ENCODE measurements around the gene SMIM20. TPM values are rescaled to one million over a fixed set of nuclear protein-coding genes. Genes with fewer than 3 reads are reported as not detected.

Gene SMIM20
- total RNA-seq, 1 experiment from 2014 or later = 27.0 TPM

GRCh38 chr4:25972984-25973745 is 59.1 kb downstream of the SMIM20 start:
- Histone ChIP-seq H3K9ac (ENCODE audit: low read length) (no peak overlapping the region), H3K9me2 (replicated peaks; ENCODE audit: low read length) (no peaks in the 10 kb centered on the region), H3K4me3 (ENCODE audit: low read length) (no peak overlapping the region), H3K79me2 (ENCODE audit: low read length) (no peaks in the 10 kb centered on the region), H3K4me1 (ENCODE audit: insufficient read depth, low read length) (peaks cover 6% of the 10 kb centered on the region; the same call in 1 of the 2 replicates), H3K36me3 (ENCODE audit: low read depth, low read length) (no peaks in the 10 kb centered on the region), H3K27me3 (ENCODE audit: low read length) (no peaks in the 10 kb centered on the region), H2AFZ (ENCODE audit: low read length) (no peak overlapping the region), H3F3A (ENCODE audit: low read length, unreplicated experiment) (no peaks in the 10 kb centered on the region), H3K4me2 (ENCODE audit: low read length) (no peak overlapping the region), H3K27ac (ENCODE audit: low read length) (no peak overlapping the region), H4K20me1 (ENCODE audit: low read length) (no peaks in the 10 kb centered on the region), H3K9me3 (ENCODE audit: low read length) (no peaks in the 10 kb centered on the region)
- intact Hi-C loops (cut with micrococcal nuclease) = no loop called here
- POLR2A ChIA-PET (ENCODE audit: unreplicated experiment) = no interaction called here
- DNase-seq (no peak), ATAC-seq (no peak)
- no TSS peak for BruUV-seq (replicated peaks)
- CTCF ChIA-PET = no interaction called here
- TF ChIP-seq EZH2phosphoT487 (IDR thresholded peaks at IDR 0.05; ENCODE audit: borderline replicate concordance, low read length) (no peak), EZH2 (IDR thresholded peaks at IDR 0.05; ENCODE audit: low read length, unreplicated experiment) (no peak), CTCF (conservative IDR thresholded peaks at IDR 0.05; ENCODE audit: low read depth, low read length) (no peak)

- ChIA-PET POLR2A (ENCODE audit: unreplicated experiment) (no interaction called here), CTCF (no interaction called here)
- H2AFZ ChIP-seq (ENCODE audit: low read length) = no peak overlapping the region
- no peak overlapping the region for H3K9ac ChIP-seq (ENCODE audit: low read length)
- no peaks in the 10 kb centered on the region for H4K20me1 ChIP-seq (ENCODE audit: low read length)
- TF ChIP-seq EZH2phosphoT487 (IDR thresholded peaks at IDR 0.05; ENCODE audit: borderline replicate concordance, low read length) (no peak), EZH2 (IDR thresholded peaks at IDR 0.05; ENCODE audit: low read length, unreplicated experiment) (no peak), CTCF (conservative IDR thresholded peaks at IDR 0.05; ENCODE audit: low read depth, low read length) (no peak)
- H3K4me3 ChIP-seq (ENCODE audit: low read length) = no peak overlapping the region
- H3K4me1 ChIP-seq (ENCODE audit: insufficient read depth, low read length) = no peaks in the 10 kb centered on the region
- H3K27ac ChIP-seq (ENCODE audit: low read length) = no peak overlapping the region
- intact Hi-C loops (cut with micrococcal nuclease) = no loop called here
- H3K9me3 ChIP-seq (ENCODE audit: low read length) = no peaks in the 10 kb centered on the region
- H3K36me3 ChIP-seq (ENCODE audit: low read depth, low read length) = no peaks in the 10 kb centered on the region
- H3K9me2 ChIP-seq (replicated peaks; ENCODE audit: low read length) = no peaks in the 10 kb centered on the region
- no peaks in the 10 kb centered on the region for H3F3A ChIP-seq (ENCODE audit: low read length, unreplicated experiment)
- DNase-seq (no peak), ATAC-seq (no peak)
- H3K79me2 ChIP-seq (ENCODE audit: low read length) = no peaks in the 10 kb centered on the region
- H3K27me3 ChIP-seq (ENCODE audit: low read length) = no peaks in the 10 kb centered on the region
- H3K4me2 ChIP-seq (ENCODE audit: low read length) = no peak overlapping the region
- no TSS peak for BruUV-seq (replicated peaks)
Observed at GRCh38 chr4:25976780-25977179, 62.8 kb downstream of the SMIM20 start.

- BruUV-seq (replicated peaks) = no TSS peak
- H3K27me3 ChIP-seq (ENCODE audit: low read length) = no peaks in the 10 kb centered on the region
- POLR2A ChIA-PET (ENCODE audit: unreplicated experiment) = no interaction called here
- no peaks in the 10 kb centered on the region for H3F3A ChIP-seq (ENCODE audit: low read length, unreplicated experiment)
- CTCF ChIA-PET = no interaction called here
- intact Hi-C loops (cut with micrococcal nuclease) = no loop called here
- H3K4me2 ChIP-seq (ENCODE audit: low read length) = no peak overlapping the region
- H3K79me2 ChIP-seq (ENCODE audit: low read length) = no peaks in the 10 kb centered on the region
- H4K20me1 ChIP-seq (ENCODE audit: low read length) = no peaks in the 10 kb centered on the region
- no peak for TF ChIP-seq CTCF (conservative IDR thresholded peaks at IDR 0.05; ENCODE audit: low read depth, low read length)
- TF ChIP-seq EZH2phosphoT487 (IDR thresholded peaks at IDR 0.05; ENCODE audit: borderline replicate concordance, low read length) = no peak
- no peak for TF ChIP-seq EZH2 (IDR thresholded peaks at IDR 0.05; ENCODE audit: low read length, unreplicated experiment)
- no peak for ATAC-seq
- no peaks in the 10 kb centered on the region for H3K9me3 ChIP-seq (ENCODE audit: low read length)
- no peak for DNase-seq
- no peak overlapping the region for H3K27ac ChIP-seq (ENCODE audit: low read length)
- no peaks in the 10 kb centered on the region for H3K9me2 ChIP-seq (replicated peaks; ENCODE audit: low read length)
- no peak overlapping the region for H3K4me3 ChIP-seq (ENCODE audit: low read length)
- no peaks in the 10 kb centered on the region for H3K4me1 ChIP-seq (ENCODE audit: insufficient read depth, low read length)
- no peak overlapping the region for H2AFZ ChIP-seq (ENCODE audit: low read length)
- H3K36me3 ChIP-seq (ENCODE audit: low read depth, low read length) = no peaks in the 10 kb centered on the region
- H3K9ac ChIP-seq (ENCODE audit: low read length) = no peak overlapping the region
Observed at GRCh38 chr4:25977397-25978170, 63.6 kb downstream of the SMIM20 start.
